Suppressor macrophage treated with lipopolysaccharide for 4 hours (primary cell): ENCODE measurements around the gene HOXA5.

Source experiments
- DNase-seq: peaks from one replicate; pipeline ENCODE4 v3.0.0-alpha.2; 2020

HOXA5 gene

DNA sequence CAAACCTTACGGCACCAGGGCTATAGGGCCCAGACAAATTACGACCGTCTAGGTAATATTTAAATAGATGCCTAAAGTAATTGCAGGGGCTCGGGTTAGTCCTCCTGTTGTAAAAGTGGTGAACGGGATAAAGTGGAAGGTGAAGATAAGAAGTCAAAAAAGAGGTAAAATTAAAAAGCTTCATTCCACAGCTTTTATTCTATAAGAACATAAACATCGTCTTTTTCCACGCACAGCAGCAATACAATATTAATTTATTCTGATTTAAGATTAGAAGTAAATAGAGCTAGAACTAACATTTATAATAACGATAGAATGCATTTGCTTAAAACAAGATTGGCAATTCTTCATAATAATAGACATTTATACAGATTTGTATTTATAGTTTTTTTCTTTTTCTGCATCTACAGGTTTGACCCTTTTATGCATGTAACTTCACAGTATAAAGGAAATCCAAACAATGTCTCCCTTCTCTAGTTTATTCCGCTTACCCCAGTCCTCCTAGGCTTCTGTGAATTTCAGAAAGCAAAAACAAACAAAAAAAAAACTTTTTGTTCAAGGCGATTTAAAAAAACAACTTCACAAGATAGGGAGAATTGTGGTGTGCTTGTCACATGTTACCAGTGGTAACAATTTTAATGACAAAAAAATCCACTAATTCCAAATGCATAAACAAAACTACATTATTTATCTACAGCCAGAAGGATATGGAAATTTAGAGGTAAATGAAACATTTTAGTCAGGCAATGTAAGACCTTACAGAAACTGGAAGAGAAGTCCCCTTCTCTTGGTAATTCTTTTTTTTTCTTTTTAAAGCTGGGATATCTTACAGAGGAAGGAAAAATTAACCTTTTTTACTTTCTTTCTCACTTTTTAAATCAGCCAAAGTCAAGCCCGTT lies 27.2 kb upstream of the HOXA5 start:
- DNase-seq: no peak

DNA sequence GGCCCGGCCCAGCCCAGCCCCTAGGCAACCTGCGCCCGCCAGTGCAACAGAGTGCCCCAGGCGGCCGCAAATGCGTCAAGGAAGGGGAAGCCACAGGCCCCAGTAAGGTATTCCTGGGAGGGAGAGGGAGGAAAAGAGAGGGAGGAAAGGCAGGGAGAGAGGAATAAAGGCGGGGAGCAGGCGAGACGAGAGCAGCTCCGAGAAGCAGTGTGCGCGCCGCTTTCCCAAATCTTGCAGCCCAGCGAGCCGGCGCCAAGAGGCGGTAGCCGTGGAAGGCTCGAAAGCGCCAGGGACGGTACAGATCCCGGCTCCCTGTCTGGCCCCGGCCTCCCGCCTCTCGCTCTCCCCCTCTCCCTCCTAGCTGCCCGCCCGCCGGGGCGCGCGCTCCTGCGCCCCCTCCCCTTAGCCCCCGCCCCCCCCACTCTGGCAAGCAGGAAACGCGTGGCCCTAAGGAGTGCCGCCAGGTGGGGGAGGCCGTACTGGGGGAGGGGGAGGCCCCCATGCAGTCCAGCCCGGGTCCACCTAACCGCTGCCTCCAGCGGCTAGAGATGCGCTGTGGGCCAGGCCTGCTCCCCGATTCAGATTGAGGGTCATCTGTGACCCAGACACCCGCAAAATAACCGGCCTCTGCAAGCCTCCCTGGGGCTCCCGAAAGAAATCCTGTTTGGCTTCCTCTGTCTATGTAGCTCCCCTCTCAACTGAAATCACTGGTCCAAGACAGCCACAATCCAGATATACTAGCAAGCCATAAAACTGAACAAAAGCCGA lies 26.4 kb upstream of the HOXA5 start:
- DNase-seq: no peak

DNA sequence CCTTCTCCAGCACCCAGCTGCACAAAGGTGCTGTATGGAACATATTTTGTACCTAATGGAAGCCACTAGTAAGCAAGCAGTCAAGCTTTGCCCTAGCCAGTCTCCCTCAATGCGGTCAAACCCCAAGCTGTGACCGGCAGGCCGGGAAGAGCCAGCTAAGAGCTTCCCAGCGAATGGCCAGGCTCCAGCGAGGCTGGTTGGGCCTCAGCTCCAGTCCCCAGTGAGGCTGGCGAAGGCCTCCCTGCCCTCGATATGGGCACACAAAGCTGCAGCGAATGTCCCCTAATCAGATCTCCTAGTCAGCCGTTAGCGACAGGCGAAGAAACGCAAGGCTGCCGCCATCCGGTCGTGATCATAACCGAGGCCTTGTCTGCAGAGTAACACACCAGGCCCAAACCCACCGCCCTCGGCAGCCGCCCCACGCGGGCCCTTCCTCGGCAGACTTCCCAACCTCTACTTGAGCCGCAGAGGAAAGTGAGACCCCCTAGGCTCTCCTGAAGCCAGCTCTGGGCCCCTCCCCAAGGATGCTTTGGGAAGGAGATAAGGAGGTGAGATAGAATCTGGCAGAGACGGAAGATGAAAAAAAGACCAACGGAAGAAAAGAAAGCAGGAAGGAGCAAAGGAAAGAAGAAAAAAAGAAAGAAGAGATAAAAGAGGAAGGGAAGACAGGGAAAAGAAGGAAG lies 24.9 kb upstream of the HOXA5 start:
- no peak for DNase-seq

DNA sequence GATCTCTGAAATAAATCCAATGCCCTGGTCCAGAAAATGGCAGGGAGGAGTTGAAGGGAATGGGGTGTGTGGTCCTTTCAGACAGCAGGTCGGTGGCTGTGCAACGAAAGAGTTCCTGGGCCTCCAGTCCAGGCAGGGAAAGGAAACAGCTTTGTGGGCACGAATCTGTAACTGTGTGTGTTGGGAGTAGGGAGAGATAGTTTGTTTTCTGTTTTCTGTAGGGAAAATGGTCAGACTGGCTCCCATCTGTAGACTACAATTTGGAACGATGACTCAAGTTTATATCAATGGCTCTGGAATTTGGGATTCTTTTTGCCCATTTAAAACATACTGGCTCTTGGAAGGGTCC lies 24.4 kb upstream of the HOXA5 start:
- DNase-seq: no peak

DNA sequence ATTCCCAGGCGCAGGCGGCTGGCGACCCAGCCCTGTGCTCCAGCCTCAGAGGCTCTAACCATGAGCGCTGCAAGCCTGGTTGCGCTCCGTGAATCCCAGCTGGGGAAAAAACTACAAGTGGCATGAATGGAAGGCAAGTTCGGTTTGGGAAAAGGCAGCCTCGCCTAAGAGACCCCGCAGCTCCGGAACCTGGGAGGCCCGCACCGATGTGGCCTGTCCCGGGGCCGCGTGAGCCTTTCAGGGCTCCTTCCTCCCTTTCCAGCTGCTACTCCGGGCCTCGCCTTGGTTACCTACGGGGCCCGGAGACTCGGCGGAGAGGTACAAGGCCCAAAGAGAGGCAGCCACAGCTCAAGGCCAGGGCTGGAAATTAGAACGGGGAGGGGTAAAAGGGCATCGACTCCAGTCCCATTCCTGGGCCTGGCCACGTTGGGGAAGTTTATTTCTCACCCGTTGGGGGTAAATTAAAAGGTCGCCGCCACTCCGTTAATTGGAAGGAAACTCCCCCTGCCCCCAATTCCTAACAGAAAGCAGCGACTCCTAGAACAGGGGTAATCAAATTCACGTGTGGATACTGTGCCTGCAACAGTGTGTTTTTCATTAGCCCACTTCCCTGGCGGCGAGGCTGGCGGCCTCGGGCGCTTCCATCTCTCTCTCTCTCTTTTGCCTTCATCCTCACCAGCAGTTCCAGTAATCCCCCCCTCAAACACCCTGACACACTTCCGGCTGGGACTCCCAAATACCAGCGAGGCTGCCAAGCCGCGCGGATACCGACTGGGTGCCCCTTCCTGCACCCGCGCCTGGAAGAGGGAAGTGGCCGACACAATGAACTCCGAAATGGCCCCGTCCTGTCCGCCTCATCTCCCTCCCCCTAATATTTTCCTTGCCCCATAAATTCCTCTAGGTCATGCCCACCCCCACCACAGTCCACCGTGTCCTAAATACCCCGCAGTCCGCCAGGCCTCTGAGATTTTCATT lies 23.3 kb upstream of the HOXA5 start:
- DNase-seq: no peak

DNA sequence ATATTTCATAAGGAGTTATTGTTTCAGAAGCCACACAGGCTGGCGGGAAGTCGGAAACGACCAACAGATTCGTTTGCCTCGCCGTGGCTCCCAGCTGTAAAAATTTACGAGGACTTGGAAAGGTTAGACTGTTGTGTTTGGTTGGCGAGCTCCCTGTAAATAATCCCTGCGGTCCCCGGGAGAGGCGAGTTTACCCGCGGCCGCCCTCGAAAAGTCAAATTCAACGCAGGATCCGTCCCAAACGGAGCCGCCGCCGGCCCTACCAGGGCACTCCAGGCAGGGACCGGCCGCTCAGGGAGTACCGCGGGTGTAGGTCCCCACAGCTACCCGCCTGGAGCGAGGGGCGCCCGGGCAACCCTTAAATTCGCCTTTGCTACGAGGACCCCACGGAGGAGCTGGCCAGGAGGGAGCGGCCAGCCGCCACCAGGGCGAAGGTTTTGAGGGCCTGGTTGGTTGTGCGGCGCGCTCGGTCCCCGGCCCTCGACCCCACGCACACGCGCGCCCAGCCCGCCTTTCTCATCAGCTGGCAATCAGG lies 22.6 kb upstream of the HOXA5 start:
- no peak for DNase-seq

DNA sequence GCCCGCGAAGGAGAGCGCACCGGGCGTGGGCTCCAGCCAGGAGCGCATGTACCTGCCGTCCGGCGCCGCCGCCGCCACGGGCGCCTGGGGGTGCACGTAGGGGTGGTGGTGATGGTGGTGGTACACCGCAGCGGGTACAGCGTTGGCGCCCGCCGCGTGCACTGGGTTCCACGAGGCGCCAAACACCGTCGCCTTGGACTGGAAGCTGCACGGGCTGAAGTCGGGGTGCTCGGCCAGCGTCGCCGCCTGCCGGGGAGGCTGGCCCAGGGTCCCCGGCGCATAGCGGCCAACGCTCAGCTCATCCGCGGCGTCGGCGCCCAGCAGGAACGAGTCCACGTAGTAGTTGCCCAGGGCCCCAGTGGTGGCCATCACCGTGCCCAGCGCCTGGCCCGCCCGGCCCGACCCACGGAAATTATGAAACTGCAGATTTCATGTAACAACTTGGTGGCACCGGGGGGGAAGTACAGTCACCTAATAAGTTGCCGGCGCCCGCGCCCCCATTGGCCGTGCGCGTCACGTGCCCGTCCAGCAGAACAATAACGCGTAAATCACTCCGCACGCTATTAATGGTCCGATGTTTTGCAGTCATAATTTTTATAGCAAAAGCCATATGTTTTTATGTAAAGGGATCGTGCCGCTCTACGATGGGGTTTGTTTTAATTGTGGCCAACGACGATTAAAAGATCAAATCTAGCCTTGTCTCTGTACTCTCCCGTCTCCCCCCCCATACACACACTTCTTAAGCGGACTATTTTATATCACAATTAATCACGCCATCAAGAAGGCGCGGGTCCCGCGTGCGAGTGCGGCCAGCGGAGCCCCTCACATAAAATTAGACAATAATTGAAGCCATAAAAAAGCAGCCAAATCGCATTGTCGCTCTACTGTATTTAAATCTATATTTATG lies 21.9 kb upstream of the HOXA5 start, which contains the start of gene HOXA9:
HOXA9 (minus strand) TSS at position 449 of the 907 bp plus-strand sequence; CDS start at position 369, 80 bp downstream.
- peak; percentile 88 for DNase-seq

DNA sequence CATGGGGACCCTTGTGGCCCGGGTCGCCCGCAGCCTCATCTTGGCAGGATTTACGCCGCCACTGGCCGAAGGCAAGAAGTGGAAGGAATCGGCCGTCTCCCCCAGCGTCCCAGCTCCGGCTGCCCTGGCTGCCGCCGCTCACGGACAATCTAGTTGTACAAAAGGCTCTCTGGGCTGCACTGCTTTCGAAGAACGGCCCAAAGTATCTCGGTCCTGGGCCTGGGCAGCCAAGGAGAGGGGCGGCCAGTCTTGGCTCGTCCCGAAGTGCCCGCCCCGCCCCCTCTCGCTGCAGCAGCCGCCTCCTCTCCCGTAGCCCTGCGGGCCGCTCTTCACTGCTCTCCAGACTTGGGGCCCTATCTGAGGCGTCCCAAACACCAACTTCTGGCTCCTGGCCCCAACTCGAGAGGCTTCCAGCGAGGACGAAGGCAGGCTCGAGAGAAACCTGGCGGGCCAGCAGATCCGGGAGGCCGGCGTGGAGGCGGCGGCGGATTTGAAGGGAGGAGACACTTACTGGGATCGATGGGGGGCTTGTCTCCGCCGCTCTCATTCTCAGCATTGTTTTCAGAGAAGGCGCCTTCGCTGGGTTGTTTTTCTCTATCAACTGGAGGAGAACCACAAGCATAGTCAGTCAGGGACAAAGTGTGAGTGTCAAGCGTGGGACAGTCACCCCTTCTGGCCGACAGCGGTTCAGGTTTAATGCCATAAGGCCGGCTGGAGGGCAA lies 21.0 kb upstream of the HOXA5 start:
- no peak for DNase-seq

DNA sequence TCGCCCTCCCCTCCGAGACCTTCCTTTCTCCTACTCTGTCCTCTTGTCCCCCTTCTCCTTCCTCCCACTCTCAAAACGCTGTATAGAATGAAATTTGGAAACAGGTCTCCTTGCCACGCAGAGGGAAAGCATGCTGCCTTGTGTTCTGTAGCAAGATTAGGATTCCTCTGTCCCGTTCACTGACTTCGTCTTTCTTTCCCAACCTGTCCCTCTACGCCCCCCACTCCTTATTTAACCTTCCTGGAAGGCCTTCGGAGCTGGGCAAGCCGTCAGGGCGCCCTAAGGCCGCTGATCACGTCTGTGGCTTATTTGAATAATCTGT lies 20.5 kb upstream of the HOXA5 start:
- no peak for DNase-seq

DNA sequence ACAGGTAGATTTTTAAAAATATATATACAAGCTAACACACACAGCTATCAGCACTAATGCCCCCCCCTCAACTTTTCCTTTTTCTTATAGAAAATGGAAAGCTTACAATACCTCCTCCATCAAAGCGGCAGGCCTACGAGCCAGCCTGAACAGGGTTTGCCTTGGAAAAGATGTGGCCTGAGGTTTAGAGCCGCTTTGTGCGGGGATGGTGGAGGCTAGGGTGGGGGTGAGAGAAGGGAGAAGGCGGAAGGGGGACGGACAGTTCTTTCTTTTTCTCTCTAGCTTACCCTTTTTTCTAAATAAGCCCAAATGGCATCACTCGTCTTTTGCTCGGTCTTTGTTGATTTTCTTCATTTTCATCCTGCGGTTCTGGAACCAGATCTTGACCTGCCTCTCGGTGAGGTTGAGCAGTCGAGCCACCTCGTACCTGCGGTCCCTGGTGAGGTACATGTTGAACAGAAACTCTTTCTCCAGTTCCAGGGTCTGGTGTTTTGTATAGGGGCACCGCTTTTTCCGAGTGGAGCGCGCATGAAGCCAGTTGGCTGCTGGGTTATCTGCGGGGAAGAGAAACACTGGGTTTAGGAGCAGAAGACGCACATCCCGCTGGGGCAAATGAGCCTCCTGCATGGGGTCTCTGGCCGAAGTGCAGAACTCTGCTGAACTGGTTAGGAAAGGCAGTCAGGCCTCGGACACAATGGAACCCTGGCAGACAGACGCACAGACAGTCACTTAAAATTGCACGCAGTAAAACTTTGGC lies 20.0 kb upstream of the HOXA5 start:
- DNase-seq: no peak

DNA sequence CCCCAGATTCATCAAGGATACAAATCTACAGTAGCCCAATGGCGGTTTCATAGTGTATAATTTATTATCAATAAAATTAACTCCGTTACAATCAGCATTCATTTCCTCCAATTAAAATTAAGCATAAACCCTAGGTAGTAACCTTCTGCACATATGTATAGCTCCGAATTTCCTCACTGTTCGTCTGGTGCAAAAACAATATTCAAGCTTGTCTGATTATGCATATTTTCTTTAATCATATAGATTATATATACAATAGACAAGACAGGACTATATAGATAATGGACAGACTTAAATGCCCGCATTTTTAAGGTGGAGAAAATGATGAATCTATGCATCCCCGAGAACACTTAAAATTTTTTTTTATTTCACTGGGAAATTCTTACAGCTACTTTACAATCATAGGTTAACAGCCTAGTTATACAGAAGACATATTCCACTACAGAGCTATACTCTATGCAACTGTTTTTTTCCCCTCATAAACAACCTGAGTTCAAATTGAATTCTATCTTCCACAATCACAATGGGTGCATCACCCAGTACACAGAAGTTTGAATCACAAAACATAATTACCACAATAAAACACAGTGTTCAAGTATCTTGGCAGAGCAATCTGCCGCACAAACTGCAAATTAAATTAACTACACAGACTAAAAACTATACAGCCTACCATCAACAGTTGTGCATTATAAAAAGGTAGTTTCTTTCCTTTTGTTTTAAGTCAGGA lies 19.2 kb upstream of the HOXA5 start:
- no peak for DNase-seq

DNA sequence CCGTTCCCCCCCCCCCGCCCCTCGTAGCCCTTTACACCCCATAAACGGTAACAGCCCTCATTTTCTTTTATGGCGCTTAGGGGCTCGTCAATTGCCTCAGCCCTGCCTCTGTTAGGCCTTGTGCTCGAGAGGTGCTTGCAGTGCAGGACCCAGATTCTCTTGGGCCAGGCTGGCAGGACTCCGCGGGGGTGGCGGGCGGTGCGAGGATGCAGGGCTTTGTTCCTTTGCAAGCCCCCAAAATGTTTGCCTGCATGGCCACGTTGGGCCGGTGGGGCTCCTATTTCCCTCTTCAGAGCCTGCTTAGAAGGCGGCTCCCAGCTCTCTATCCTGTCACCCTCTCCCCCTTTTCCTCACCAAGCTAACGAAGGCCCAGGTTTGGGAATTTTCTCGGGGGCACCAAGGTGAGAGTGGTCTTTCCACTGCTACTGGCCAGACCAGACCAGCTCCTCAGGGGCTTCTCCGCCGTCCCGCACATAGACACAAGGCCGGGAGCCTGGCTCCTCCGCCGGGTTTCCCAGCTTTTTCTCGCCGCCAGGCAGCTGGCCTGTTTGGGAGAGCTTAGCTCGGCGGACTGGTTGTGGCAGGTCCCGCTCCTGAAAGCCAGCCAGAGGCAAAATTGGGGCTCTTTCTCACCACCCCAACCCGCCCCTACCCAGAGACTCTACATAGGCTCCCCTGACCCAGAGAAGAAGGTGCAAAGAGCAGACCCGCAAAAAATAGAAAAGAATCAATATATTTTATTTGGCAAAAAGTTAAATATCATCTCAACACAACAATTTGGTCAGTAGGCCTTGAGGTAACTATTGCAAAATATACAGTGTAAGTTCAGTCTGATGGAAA lies 18.5 kb upstream of the HOXA5 start:
- no peak for DNase-seq

DNA sequence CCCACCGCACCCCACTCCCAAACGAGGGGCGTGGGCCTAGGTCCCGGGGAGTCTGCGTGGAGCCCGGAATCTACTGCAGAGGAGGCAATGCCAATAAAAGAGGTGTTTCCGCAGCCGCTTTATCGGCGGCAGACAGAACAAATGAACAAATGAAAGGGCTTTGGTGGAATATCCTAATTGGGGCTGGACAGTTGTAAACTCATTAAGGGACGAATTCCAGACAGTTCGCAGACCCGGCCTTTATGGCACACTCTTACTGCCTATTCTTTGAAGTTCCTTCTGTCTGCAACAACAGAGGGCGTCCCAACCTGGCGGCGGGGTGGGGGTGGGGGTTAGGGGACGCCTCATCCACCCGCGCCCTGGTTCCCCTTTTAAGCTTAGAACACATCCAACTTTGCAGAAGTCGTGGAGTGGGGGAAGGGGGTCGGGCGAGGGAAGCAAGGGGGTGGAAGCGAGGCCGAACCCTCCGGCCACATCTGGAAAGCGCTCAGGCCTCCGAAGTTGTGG lies 17.8 kb upstream of the HOXA5 start:
- DNase-seq: peak; percentile 59

DNA sequence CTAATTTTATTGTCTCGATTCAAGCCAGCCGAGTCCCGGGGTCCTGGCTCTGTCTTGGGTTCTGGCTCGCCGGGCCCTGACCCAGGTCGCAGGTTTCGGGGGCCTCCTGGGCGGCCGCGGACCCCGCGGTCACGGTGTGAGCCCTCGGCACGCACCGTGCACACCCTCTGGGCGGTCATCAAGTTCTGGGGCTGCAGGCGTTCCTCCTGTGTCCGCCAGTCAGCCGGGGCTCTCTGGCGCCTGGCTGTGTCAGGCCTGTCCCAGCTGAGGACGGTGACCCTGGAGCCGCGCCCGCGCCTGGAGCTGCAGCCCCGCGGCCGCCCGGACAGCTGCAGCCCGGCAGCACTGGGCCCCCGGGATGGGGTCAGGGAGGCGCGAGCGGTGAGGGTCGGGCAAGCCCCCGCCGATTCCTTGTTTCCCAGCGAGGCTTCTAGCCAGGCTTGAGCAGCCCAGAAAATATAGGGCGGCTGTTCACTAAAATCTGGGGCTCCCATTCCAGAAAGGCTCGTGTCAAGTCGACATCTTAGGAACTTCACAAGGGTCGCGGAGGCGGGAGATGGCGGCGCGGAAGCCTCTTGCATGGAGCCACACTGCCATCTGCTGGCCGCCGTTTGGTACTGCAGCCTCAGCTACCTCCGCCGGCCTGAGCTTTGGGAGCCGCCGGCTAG lies 17.2 kb upstream of the HOXA5 start:
- peak; percentile 88 for DNase-seq

DNA sequence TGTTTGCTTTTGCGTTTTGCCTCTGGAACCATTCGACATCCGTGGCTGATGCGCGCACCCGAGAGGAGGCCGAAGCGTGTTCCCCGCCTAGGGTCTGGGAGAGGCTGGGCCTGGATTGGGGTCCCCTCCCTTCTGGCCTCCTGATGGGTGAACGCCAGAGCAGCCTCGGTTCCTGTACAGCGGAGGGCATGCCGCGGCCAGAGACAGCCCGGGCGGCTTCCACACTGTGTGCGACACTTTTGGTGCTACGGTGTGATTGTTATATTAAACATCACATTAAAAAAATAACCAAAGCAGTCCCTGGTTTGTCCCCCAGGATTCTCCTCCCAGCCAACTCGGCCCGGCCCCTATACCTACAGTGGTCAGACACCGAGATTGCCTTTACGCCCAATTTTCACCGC lies 16.7 kb upstream of the HOXA5 start:
- no peak for DNase-seq

DNA sequence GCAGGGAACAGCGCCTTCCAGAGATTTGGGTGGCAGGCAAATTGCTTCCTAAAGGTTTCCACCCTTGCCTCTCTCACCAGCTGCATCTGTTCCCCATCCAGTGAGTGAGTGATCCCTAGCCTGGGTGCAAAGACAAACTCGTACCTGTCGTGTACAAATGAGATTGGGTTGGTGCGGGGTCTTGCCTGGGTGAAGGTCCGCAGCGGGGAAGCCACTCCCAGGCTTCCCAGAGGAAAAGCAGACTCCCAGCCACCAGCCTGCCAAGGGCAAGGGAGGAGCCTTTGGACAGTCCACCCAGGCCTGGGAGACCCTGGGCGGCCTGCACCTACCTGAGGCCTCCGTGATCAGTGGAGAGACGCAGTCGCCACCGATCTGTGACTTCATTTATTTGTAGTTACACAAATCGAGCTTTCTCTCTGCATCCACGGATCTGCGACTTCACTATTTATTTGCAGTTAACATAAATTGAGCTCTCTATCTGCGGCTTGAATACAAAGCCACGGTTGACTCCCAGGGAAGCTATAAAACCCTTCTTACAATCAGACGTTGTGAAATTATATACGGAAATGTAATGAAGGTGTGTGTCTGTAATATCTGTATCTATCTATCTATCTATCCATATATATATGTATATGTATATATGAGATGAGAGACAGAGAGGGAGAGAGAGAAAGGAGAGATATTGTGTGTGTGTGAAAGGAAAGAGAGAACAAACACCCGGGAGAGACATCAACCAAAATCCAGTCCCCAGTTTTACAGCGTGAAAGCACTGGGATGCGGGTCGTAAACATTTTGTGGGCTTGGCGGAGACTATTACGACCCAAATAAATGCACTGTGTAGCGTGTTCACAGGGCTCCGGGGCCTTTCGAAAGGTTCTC lies 16.0 kb upstream of the HOXA5 start:
- no peak for DNase-seq
